Jurkat, Clone E6-1 (cell line): ENCODE measurements around the gene IL34.
"Not testable (repeated sequence)": the region's sequence is repeated elsewhere in the genome, so short reads cannot be mapped to it uniquely, and the experiment has no call there.

Experiments
- DNase-seq: peaks from one replicate; pipeline ENCODE4 v3.0.0-alpha.2; 2011; ENCODE audit warnings: low read depth, low spot score
- H3K4me3 ChIP-seq: 2 replicates; pipeline ENCODE4 v1.5.1; 2011; ENCODE audit warnings: mild to moderate bottlenecking, low read length, control low read depth, moderate library complexity

Gene IL34

GRCh38 chr16:70670175-70670574, 23.8 kb downstream of the IL34 start:
- no peak overlapping the region for H3K4me3 ChIP-seq
- DNase-seq = no peak

- not testable (repeated sequence) for H3K4me3 ChIP-seq, DNase-seq
Measured at GRCh38 chr16:70670938-70671337, 24.6 kb downstream of the IL34 start.

DNA sequence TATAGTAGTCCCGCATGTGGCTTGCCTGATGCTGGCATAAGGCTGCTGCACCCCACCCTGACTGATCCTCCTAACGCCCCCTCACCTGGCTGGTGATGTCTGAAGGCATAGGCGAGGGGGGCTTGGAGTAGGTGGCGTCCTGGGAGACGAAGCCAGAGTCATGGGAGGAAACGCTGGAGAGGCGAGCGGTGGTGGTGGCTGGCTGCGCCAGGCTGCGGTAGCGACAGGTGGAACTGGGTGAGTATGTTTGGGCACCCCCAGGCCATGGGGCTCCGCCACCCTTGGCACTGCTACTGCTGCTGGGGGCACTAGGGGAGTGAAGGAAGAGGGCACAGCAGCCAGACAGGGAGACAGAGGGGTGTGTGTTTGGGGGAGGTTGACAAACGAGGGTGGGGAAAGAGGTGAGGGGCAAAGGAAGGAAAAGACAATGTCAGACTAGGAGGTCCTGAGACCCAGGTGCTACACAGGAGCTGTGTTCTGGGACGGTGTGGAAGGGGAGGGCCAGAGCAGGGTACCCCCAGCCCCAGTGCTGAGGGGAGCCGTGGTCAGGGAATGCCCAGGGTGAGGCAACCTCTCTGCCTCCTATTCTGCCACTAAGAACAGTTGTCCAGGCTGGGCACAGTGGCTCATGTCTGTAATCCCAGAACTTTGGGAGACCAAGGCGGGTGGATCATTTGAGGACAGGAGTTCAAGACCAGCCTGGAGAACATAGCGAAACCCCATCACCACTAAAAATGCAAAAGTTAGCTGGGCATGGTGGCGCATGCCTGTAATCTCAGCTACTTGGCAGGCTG, 28.1 kb downstream of the IL34 start:
- no peak for DNase-seq
- H3K4me3 ChIP-seq = no peak overlapping the region

GRCh38 chr16:70675851-70676513, 29.6 kb downstream of the IL34 start:
- DNase-seq = no peak
- no peak overlapping the region for H3K4me3 ChIP-seq

GRCh38 chr16:70676675-70677498, 30.5 kb downstream of the IL34 start:
- H3K4me3 ChIP-seq = no peak overlapping the region
- no peak for DNase-seq

DNA sequence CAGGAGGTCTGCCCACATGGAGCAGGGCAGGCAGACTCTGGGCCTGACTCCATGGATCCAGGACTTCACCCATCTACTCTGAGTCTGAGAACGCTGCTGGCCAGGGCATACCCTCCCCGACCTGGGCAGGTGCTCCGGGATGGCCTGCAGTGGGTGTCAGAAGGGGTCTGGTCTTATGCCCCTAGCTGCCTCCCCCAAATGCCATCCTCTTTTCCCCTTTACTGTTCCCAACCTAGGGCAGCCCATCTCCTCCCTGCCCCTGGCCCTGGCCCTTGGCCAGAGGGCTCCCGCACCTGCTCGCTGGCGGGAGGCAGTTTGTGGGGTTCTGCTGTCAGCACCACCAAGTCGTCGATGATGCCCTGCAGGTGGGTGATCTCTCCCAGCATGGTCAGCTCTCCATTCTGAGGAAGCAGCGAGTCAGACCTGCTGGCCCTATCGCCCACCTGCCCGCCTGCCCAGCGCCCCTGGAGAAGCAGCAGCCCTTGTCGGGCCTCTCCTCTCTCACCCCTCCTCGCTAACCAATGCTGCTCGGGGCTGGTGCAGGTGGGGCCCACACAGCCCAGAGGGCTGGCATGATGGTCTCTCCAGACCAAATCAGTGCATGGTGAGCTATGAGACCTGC, 31.3 kb downstream of the IL34 start:
- no peak overlapping the region for H3K4me3 ChIP-seq

GRCh38 chr16:70678121-70678897, 31.9 kb downstream of the IL34 start:
- H3K4me3 ChIP-seq = no peak overlapping the region

More for the DNA sequence above, 31.3 kb downstream of the IL34 start:
- DNase-seq = no peak

GRCh38 chr16:70678898-70679670, 32.7 kb downstream of the IL34 start:
- H3K4me3 ChIP-seq = no peak overlapping the region
- no peak for DNase-seq

More at GRCh38 chr16:70678121-70678897, 31.9 kb downstream of the IL34 start:
- no peak for DNase-seq

GRCh38 chr16:70679671-70680494, 33.5 kb downstream of the IL34 start:
- no peak overlapping the region for H3K4me3 ChIP-seq
- no peak for DNase-seq

GRCh38 chr16:70680495-70681381, 34.4 kb downstream of the IL34 start:
- H3K4me3 ChIP-seq = no peak overlapping the region
- DNase-seq = no peak

- DNase-seq = no peak
- no peak overlapping the region for H3K4me3 ChIP-seq
Measured at GRCh38 chr16:70681382-70682238, 35.3 kb downstream of the IL34 start.

- H3K4me3 ChIP-seq = no peak overlapping the region
- DNase-seq = no peak
Measured at GRCh38 chr16:70682239-70683145, 36.1 kb downstream of the IL34 start.

GRCh38 chr16:70683146-70683944, 37.0 kb downstream of the IL34 start:
- no peak overlapping the region for H3K4me3 ChIP-seq
- no peak for DNase-seq
